NB4 (cell line): Measurements from ENCODE around the gene KCNT2.
"Not testable (repeated sequence)": the region's sequence is repeated elsewhere in the genome, so short reads cannot be mapped to it uniquely, and the experiment has no call there.

Experiments used
- CTCF ChIP-seq: IDR thresholded peaks from one replicate; pipeline ENCODE4 v1.5.1; 2012; ENCODE audit warnings: low read depth, low read length
- MAX ChIP-seq: IDR thresholded peaks from 2 replicates; pipeline ENCODE4 v1.6.1; 2011; ENCODE audit warnings: low read depth, low read length

- TF ChIP-seq CTCF, MAX: not testable (repeated sequence)
Measured at GRCh38 chr1:196522574-196523345, 85.5 kb downstream of the KCNT2 start.
